HepG2 (cell line): ENCODE results near the gene PODN. TPM values are rescaled to one million over a fixed set of nuclear protein-coding genes. Genes with fewer than 3 reads are reported as not detected.

ENCODE experiments used
- AHDC1 ChIP-seq: sonication (generic); formaldehyde crosslinking; IDR thresholded peaks from 2 replicates; pipeline ENCODE4 v1.5.1; 2020; ENCODE audit warnings: mild to moderate bottlenecking, missing genetic modification reagents, borderline replicate concordance
- ATF1 ChIP-seq: IDR thresholded peaks from 2 replicates; pipeline ENCODE4 v1.6.1; 2016; ENCODE audit warnings: mild to moderate bottlenecking, control low read depth
- BRCA1 ChIP-seq: sonication (generic); formaldehyde crosslinking; IDR thresholded peaks from 2 replicates; pipeline ENCODE4 v1.4.0; 2020; ENCODE audit warnings: missing genetic modification reagents
- GLMP ChIP-seq: sonication (generic); formaldehyde crosslinking; IDR thresholded peaks from 2 replicates; pipeline ENCODE4 v1.9.0; 2021; ENCODE audit warnings: missing genetic modification reagents, mild to moderate bottlenecking, borderline replicate concordance
- HOXA9 ChIP-seq: sonication (generic); formaldehyde crosslinking; IDR thresholded peaks from 2 replicates; pipeline ENCODE4 v1.8.1; 2022; ENCODE audit warnings: missing genetic modification reagents, mild to moderate bottlenecking, moderate library complexity, borderline replicate concordance
- IKZF5 ChIP-seq: IDR thresholded peaks from 2 replicates; pipeline ENCODE4 v1.6.1; 2018; ENCODE audit warnings: missing genetic modification reagents, mild to moderate bottlenecking, missing compliant biosample characterization
- KMT2B ChIP-seq: IDR thresholded peaks from 2 replicates; pipeline ENCODE4 v1.6.1; 2016; ENCODE audit warnings: missing genetic modification reagents, missing compliant biosample characterization
- ZFP1 ChIP-seq: IDR thresholded peaks from 2 replicates; pipeline ENCODE4 v1.6.1; 2016
- ZNF230 ChIP-seq: sonication (generic); formaldehyde crosslinking; IDR thresholded peaks from 2 replicates; pipeline ENCODE4 v1.4.0; 2020; ENCODE audit warnings: mild to moderate bottlenecking, missing genetic modification reagents
- ZNF747 ChIP-seq: sonication (generic); formaldehyde crosslinking; IDR thresholded peaks from 2 replicates; pipeline ENCODE4 v1.8.1; 2023; ENCODE audit warnings: missing genetic modification reagents, mild to moderate bottlenecking, borderline replicate concordance
- polyA plus RNA-seq, 8 experiments: library from polyadenylated mRNA; depleted of rRNA in 3 of 8; stranded (reverse) in 7 of 8; unstranded in 1 of 8; fragments of >200 nt; fragmentation: Illumina TruSeq in 4 of 8; extraction: Trizol in 4 of 8; gene quantifications; 2 replicates each; pipeline versions ENCODE4 v1.2.1 to v1.2.3, GENCODE V29; 2011 to 2016; ENCODE audit warnings: low read depth in 4 of 8, missing spikeins in 1 of 8, mixed read lengths in 1 of 8; ENCODE audit not compliant: insufficient read depth in 1 of 8
- total RNA-seq, 5 experiments: library from RNA; depleted of rRNA; stranded (reverse); fragments of >200 nt; fragmentation: Illumina TruSeq; extraction: Trizol; gene quantifications; 2 replicates each; pipeline ENCODE4 v1.2.3, GENCODE V29; 2016; ENCODE audit warnings: low read depth in 1 of 5
- TF ChIP-seq, protein P1 (sequence below): sonication (generic); formaldehyde crosslinking; IDR thresholded peaks from 2 replicates; pipeline ENCODE4 v1.4.0; 2020; ENCODE audit warnings: missing genetic modification reagents

The PODN gene
- total and polyA plus RNA-seq, 2 of the 13 experiments (the other 11 are each of a cell fraction or from before 2014, with no cell fraction given), result 0.13 TPM; not detected in 1

- TF ChIP-seq AHDC1 (peak; percentile 91), IKZF5 (CRISPR knock-in tag) (peak; percentile 66; the same call in 1 of the 2 replicates), KMT2B (CRISPR knock-in tag) (no peak), ZNF747 (peak; percentile 86), HOXA9 (CRISPR knock-in tag) (no peak), ZNF230 (peak; percentile 47; the same call in 1 of the 2 replicates), GLMP (CRISPR knock-in tag) (no peak), BRCA1 (CRISPR knock-in tag) (0 out of 2 replicates have a peak, but pooled peaks have one; percentile 32), ZFP1 (CRISPR knock-in tag) (peak; percentile 36; the same call in 1 of the 2 replicates), ATF1 (CRISPR knock-in tag) (no peak; the same call in 1 of the 2 replicates)
- TF ChIP-seq, protein P1, sequence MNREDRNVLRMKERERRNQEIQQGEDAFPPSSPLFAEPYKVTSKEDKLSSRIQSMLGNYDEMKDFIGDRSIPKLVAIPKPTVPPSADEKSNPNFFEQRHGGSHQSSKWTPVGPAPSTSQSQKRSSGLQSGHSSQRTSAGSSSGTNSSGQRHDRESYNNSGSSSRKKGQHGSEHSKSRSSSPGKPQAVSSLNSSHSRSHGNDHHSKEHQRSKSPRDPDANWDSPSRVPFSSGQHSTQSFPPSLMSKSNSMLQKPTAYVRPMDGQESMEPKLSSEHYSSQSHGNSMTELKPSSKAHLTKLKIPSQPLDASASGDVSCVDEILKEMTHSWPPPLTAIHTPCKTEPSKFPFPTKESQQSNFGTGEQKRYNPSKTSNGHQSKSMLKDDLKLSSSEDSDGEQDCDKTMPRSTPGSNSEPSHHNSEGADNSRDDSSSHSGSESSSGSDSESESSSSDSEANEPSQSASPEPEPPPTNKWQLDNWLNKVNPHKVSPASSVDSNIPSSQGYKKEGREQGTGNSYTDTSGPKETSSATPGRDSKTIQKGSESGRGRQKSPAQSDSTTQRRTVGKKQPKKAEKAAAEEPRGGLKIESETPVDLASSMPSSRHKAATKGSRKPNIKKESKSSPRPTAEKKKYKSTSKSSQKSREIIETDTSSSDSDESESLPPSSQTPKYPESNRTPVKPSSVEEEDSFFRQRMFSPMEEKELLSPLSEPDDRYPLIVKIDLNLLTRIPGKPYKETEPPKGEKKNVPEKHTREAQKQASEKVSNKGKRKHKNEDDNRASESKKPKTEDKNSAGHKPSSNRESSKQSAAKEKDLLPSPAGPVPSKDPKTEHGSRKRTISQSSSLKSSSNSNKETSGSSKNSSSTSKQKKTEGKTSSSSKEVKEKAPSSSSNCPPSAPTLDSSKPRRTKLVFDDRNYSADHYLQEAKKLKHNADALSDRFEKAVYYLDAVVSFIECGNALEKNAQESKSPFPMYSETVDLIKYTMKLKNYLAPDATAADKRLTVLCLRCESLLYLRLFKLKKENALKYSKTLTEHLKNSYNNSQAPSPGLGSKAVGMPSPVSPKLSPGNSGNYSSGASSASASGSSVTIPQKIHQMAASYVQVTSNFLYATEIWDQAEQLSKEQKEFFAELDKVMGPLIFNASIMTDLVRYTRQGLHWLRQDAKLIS (CRISPR knock-in tag), result no peak
Measured at GRCh38 chr1:53121319-53122172, 59.5 kb downstream of the PODN start (continued).
